Thyroid gland (tissue), 4 donors: ENCODE results near the gene GARNL3.

Source experiments
- POLR2A ChIP-seq, 2 donors: fragments of 450-650 bp; IDR thresholded peaks; one replicate each; pipeline ENCODE4 v1.6.1; 2017; ENCODE audit warnings: antibody characterized with exemption in 2 of 2, mild to moderate bottlenecking in 2 of 2, moderate library complexity in 1 of 2
- TF ChIP-seq, protein P1 (sequence below), 6 experiments: fragments of 200-600 bp in 3 of 6; fragments of 450-650 bp in 3 of 6; sonication (generic) in 3 of 6; IDR thresholded peaks; one replicate each; pipeline ENCODE4 v1.5.1; 2016 to 2019; ENCODE audit warnings: antibody characterized with exemption in 6 of 6, mild to moderate bottlenecking in 2 of 6, inconsistent platforms in 1 of 6, moderate library complexity in 1 of 6

DNA sequence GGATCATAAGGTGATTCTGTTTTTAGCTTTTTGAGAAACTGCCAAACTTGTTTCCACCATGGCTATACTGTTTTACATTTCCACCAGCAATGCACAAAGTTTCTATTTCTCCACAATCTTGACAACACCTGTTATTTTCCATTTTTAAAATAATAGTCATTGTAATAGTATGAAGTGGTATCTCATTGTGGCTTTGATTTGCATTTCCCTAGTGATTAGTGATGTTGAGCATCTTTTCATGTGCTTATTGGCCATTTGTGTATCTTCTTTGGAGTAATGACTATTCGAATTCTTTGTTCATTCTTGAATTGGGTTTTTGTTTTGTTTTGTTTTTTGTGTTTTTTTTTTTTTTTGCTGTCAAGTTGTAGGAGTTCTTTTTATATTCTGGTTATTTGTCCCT, 4.9 kb downstream of the GARNL3 start:
- TF ChIP-seq POLR2A (IDR thresholded peaks at IDR 0.05) = no peak
- TF ChIP-seq, protein P1, sequence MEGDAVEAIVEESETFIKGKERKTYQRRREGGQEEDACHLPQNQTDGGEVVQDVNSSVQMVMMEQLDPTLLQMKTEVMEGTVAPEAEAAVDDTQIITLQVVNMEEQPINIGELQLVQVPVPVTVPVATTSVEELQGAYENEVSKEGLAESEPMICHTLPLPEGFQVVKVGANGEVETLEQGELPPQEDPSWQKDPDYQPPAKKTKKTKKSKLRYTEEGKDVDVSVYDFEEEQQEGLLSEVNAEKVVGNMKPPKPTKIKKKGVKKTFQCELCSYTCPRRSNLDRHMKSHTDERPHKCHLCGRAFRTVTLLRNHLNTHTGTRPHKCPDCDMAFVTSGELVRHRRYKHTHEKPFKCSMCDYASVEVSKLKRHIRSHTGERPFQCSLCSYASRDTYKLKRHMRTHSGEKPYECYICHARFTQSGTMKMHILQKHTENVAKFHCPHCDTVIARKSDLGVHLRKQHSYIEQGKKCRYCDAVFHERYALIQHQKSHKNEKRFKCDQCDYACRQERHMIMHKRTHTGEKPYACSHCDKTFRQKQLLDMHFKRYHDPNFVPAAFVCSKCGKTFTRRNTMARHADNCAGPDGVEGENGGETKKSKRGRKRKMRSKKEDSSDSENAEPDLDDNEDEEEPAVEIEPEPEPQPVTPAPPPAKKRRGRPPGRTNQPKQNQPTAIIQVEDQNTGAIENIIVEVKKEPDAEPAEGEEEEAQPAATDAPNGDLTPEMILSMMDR (IDR thresholded peaks at IDR 0.05) = no peak
